MM.1S (cell line): ENCODE data around the gene CASZ1.

Experiments used
- CTCF ChIP-seq: fragments of 300-600 bp; sonication (generic); IDR thresholded peaks from 2 replicates; pipeline ENCODE4 v1.5.1; 2016; ENCODE audit warnings: antibody characterized with exemption, low read length, mixed read lengths
- EZH2 ChIP-seq: fragments of 300-600 bp; sonication (generic); optimal IDR thresholded peaks from 2 replicates; pipeline ENCODE3; 2017; ENCODE audit warnings: low read depth, mild to moderate bottlenecking, antibody characterized with exemption, low read length, mixed read lengths

- TF ChIP-seq CTCF (no peak), EZH2 (no peak)
Measured at GRCh38 chr1:10827377-10828333, 31.2 kb upstream of the CASZ1 start.
